ENCODE results near the gene LDLRAD3. TPM values are rescaled to one million over a fixed set of nuclear protein-coding genes. Genes with fewer than 3 reads are reported as not detected.

The LDLRAD3 gene
- total RNA-seq, 1 donor from 2014 or later: 18.2 TPM

GRCh38 chr11:36214480-36214879 is 270.6 kb downstream of the LDLRAD3 start:
- H3K27ac Mint-ChIP-seq (ENCODE audit: unreplicated experiment): no peak overlapping the region
- TF ChIP-seq CTCF (IDR thresholded peaks at IDR 0.05): no peak
- H3K36me3 Mint-ChIP-seq (ENCODE audit: unreplicated experiment): no peaks in the 10 kb centered on the region
- no peaks in the 10 kb centered on the region for H3K27me3 Mint-ChIP-seq (ENCODE audit: unreplicated experiment)
- peaks cover 3% of the 10 kb centered on the region for H3K9me3 Mint-ChIP-seq (ENCODE audit: unreplicated experiment)
- H3K4me3 Mint-ChIP-seq (ENCODE audit: unreplicated experiment): no peak overlapping the region
- no peak for DNase-seq (ENCODE audit: extremely low spot score, unreplicated experiment)
- peaks cover 5% of the 10 kb centered on the region for H3K4me1 Mint-ChIP-seq (ENCODE audit: unreplicated experiment)

- DNase-seq (ENCODE audit: extremely low spot score, unreplicated experiment): no peak
- Mint-ChIP-seq H3K4me1 (ENCODE audit: unreplicated experiment) (peaks cover 5% of the 10 kb centered on the region), H3K9me3 (ENCODE audit: unreplicated experiment) (peaks cover 9% of the 10 kb centered on the region), H3K27me3 (ENCODE audit: unreplicated experiment) (no peaks in the 10 kb centered on the region), H3K36me3 (ENCODE audit: unreplicated experiment) (peaks cover 2% of the 10 kb centered on the region), H3K4me3 (ENCODE audit: unreplicated experiment) (no peak overlapping the region), H3K27ac (ENCODE audit: unreplicated experiment) (no peak overlapping the region)
- TF ChIP-seq CTCF (IDR thresholded peaks at IDR 0.05): no peak
These were observed 271.3 kb downstream of the LDLRAD3 start for GRCh38 chr11:36214976-36215692.

- Mint-ChIP-seq H3K27ac (ENCODE audit: unreplicated experiment) (no peak overlapping the region), H3K36me3 (ENCODE audit: unreplicated experiment) (peaks cover 2% of the 10 kb centered on the region), H3K4me3 (ENCODE audit: unreplicated experiment) (no peak overlapping the region), H3K27me3 (ENCODE audit: unreplicated experiment) (no peaks in the 10 kb centered on the region), H3K9me3 (ENCODE audit: unreplicated experiment) (peaks cover 14% of the 10 kb centered on the region), H3K4me1 (ENCODE audit: unreplicated experiment) (peaks cover 5% of the 10 kb centered on the region)
- no peak for DNase-seq (ENCODE audit: extremely low spot score, unreplicated experiment)
- TF ChIP-seq CTCF (IDR thresholded peaks at IDR 0.05): no peak
These were observed 271.8 kb downstream of the LDLRAD3 start for GRCh38 chr11:36215693-36216060.

GRCh38 chr11:36216061-36216615 is 272.3 kb downstream of the LDLRAD3 start:
- Mint-ChIP-seq H3K4me3 (ENCODE audit: unreplicated experiment) (no peak overlapping the region), H3K36me3 (ENCODE audit: unreplicated experiment) (peaks cover 2% of the 10 kb centered on the region), H3K27ac (ENCODE audit: unreplicated experiment) (no peak overlapping the region), H3K27me3 (ENCODE audit: unreplicated experiment) (no peaks in the 10 kb centered on the region), H3K4me1 (ENCODE audit: unreplicated experiment) (peaks cover 5% of the 10 kb centered on the region), H3K9me3 (ENCODE audit: unreplicated experiment) (peaks cover 16% of the 10 kb centered on the region)
- no peak for DNase-seq (ENCODE audit: extremely low spot score, unreplicated experiment)
- TF ChIP-seq CTCF (IDR thresholded peaks at IDR 0.05): no peak

- Mint-ChIP-seq H3K4me1 (ENCODE audit: unreplicated experiment) (no peaks in the 10 kb centered on the region), H3K4me3 (ENCODE audit: unreplicated experiment) (no peak overlapping the region), H3K27me3 (ENCODE audit: unreplicated experiment) (no peaks in the 10 kb centered on the region), H3K9me3 (ENCODE audit: unreplicated experiment) (peaks cover 16% of the 10 kb centered on the region), H3K27ac (ENCODE audit: unreplicated experiment) (no peak overlapping the region), H3K36me3 (ENCODE audit: unreplicated experiment) (peaks cover 4% of the 10 kb centered on the region)
- DNase-seq (ENCODE audit: extremely low spot score, unreplicated experiment): no peak
- no peak for TF ChIP-seq CTCF (IDR thresholded peaks at IDR 0.05)
These were observed 274.5 kb downstream of the LDLRAD3 start for GRCh38 chr11:36218283-36218921.
